ENCODE measurements around the gene FASTKD3.

DNA sequence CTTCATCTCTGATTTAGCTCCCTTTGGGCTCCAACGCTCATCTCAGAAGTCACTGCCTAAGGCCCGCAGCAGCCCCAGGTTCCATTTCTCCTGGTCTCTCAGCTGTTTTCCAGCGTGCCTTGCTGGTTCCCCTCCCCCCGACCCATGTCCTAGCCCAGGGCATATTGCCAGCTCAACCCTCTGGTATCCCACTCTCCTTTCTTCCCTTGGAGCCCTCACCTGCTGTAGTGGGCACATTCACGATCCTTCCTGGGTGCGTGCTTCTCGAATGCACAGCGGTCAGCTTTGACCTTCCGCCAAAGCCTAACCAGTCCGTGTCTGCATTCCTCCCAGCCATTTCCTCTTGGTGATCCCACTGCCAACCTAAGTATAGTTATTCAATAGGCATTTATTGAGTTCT lies 54.0 kb downstream of the FASTKD3 start:
- TF ChIP-seq, protein P1, sequence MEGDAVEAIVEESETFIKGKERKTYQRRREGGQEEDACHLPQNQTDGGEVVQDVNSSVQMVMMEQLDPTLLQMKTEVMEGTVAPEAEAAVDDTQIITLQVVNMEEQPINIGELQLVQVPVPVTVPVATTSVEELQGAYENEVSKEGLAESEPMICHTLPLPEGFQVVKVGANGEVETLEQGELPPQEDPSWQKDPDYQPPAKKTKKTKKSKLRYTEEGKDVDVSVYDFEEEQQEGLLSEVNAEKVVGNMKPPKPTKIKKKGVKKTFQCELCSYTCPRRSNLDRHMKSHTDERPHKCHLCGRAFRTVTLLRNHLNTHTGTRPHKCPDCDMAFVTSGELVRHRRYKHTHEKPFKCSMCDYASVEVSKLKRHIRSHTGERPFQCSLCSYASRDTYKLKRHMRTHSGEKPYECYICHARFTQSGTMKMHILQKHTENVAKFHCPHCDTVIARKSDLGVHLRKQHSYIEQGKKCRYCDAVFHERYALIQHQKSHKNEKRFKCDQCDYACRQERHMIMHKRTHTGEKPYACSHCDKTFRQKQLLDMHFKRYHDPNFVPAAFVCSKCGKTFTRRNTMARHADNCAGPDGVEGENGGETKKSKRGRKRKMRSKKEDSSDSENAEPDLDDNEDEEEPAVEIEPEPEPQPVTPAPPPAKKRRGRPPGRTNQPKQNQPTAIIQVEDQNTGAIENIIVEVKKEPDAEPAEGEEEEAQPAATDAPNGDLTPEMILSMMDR (IDR thresholded peaks at IDR 0.05), result no peak
- TF ChIP-seq POLR2A (IDR thresholded peaks at IDR 0.05), result no peak

Data from adrenal gland (tissue), 5 donors.